LNCaP clone FGC (cell line): ENCODE data around the gene PHAF1.

Experiments
- DNase-seq: peaks from one replicate; pipeline ENCODE4 v3.0.0-alpha.2; 2011; ENCODE audit warnings: low read depth
- H3K4me3 ChIP-seq: 2 replicates; pipeline ENCODE4 v1.5.1; 2011; ENCODE audit warnings: mild to moderate bottlenecking, low read depth, low read length, control low read depth
- TF ChIP-seq, protein P1 (sequence below): IDR thresholded peaks from 2 replicates; pipeline ENCODE4 v1.5.1; 2012; ENCODE audit warnings: mild to moderate bottlenecking; ENCODE audit not compliant: control insufficient read depth, insufficient read depth; ENCODE audit errors: extremely low read depth

Gene PHAF1

GRCh38 chr16:67082891-67083290 is 26.9 kb upstream of the PHAF1 start:
- DNase-seq = no peak
- no peak overlapping the region for H3K4me3 ChIP-seq
- TF ChIP-seq, protein P1, sequence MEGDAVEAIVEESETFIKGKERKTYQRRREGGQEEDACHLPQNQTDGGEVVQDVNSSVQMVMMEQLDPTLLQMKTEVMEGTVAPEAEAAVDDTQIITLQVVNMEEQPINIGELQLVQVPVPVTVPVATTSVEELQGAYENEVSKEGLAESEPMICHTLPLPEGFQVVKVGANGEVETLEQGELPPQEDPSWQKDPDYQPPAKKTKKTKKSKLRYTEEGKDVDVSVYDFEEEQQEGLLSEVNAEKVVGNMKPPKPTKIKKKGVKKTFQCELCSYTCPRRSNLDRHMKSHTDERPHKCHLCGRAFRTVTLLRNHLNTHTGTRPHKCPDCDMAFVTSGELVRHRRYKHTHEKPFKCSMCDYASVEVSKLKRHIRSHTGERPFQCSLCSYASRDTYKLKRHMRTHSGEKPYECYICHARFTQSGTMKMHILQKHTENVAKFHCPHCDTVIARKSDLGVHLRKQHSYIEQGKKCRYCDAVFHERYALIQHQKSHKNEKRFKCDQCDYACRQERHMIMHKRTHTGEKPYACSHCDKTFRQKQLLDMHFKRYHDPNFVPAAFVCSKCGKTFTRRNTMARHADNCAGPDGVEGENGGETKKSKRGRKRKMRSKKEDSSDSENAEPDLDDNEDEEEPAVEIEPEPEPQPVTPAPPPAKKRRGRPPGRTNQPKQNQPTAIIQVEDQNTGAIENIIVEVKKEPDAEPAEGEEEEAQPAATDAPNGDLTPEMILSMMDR = no peak

- H3K4me3 ChIP-seq = no peak overlapping the region
- TF ChIP-seq, protein P1 = no peak
- no peak for DNase-seq
These were observed 25.3 kb upstream of the PHAF1 start for GRCh38 chr16:67084345-67085028.

DNA sequence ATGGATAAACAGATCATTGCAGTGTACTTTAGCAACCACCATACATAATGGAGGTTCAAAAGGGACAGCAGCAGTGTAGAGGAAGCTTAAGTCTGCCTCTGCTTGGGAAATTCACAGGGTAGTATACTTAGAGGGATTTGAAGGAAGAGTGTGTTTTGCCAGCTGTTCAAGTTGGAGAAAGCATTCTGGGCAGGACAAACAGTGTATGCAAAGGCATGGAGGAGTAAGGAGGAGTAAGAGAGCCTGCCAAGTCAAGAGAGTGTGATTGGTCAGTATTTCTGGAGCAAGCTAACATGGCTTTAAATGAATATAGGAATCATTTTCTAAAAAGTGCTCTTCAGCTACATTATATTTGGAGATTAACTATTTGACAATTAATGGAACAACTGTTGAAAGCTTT is 22.9 kb upstream of the PHAF1 start:
- peak; percentile 23 for DNase-seq
- no peak overlapping the region for H3K4me3 ChIP-seq
- TF ChIP-seq, protein P1 = no peak

DNA sequence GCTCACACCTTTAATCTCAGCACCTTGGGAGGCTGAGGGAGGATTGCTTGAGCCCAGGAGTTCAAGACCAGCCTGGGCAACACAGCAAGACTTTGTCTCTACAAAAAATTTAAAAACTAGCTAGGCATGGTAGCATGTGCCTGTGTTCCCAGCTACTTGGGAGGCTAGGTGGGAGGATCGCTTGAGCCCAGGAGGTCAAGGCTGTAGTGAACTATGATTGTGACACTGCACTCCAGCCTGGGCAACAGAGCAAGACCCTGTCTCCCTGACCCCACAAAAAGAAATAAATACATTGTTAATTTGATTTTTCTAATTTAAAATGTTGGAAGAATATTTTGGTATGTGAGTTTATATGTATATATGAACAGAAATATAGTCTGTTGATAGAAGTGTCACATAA is 22.4 kb upstream of the PHAF1 start:
- no peak for DNase-seq
- no peak overlapping the region for H3K4me3 ChIP-seq
- TF ChIP-seq, protein P1 = no peak

- no peak for DNase-seq
- no peak overlapping the region for H3K4me3 ChIP-seq
- TF ChIP-seq, protein P1 = no peak
These were observed 21.9 kb upstream of the PHAF1 start for GRCh38 chr16:67087803-67088202.

DNA sequence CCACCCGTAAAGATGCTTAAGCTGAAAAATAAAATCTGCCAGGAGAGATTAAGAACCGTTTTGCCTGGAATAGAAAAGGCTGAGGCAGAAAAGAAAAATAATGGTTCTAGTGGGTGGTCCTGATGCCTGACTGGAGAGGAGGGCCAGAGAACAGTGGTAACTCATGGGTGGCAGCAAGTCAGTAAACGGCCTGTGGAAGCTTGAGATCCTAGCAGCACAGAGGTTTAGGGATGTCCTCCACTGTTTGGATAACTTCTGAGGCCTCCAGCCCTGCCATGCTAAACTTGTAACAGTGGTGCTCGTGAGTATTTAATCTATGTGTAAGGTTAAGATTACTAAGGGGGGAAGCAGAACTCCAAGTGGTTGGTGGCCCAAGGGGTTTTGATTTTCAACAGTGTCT is 21.2 kb upstream of the PHAF1 start:
- TF ChIP-seq, protein P1 = no peak
- no peak for DNase-seq

DNA sequence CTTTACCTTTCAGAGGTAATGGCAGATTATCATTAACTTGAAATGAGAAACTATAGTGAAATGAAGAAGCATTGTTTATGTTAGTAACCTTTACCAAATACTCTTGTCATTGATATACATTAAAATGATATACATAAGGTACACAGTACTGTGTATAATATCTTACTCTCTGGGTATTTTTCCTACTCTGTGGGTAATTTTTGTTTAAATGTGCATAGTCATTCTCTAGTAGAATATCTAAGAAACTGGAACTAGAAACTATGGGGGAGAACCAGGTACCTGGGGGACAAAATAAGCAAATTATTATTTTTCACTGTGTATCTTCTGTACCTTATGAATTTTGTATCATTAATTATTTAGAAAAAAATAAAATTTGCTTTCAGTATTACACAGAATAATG is 20.6 kb upstream of the PHAF1 start:
- H3K4me3 ChIP-seq = no peak overlapping the region
- TF ChIP-seq, protein P1 = no peak

More for the DNA sequence above, 21.2 kb upstream of the PHAF1 start:
- no peak overlapping the region for H3K4me3 ChIP-seq

More for the DNA sequence above, 20.6 kb upstream of the PHAF1 start:
- DNase-seq = no peak
